GM13977 (cell line): Measurements from ENCODE around the gene ATG16L2.

Source experiments
- DNase-seq: peaks from one replicate; pipeline ENCODE4 v3.0.0; 2012; ENCODE audit warnings: low spot score
- in situ Hi-C: fragments of 300-500 bp; cut with MboI; formaldehyde crosslinking; loops from one replicate; pipeline ENCODE4 v1.12.0; 2022; ENCODE audit warnings: low sequenced_read_pairs, low pct_unique_long_range_greater_than_20kb, mixed read lengths, inconsistent platforms; ENCODE audit not compliant: unreplicated experiment
- TF ChIP-seq, protein P1 (sequence below): IDR thresholded peaks from 2 replicates; pipeline ENCODE4 v1.5.1; 2012; ENCODE audit warnings: mild to moderate bottlenecking, control low read depth; ENCODE audit not compliant: insufficient read depth; ENCODE audit errors: extremely low read depth, missing control alignments

The ATG16L2 gene

DNA sequence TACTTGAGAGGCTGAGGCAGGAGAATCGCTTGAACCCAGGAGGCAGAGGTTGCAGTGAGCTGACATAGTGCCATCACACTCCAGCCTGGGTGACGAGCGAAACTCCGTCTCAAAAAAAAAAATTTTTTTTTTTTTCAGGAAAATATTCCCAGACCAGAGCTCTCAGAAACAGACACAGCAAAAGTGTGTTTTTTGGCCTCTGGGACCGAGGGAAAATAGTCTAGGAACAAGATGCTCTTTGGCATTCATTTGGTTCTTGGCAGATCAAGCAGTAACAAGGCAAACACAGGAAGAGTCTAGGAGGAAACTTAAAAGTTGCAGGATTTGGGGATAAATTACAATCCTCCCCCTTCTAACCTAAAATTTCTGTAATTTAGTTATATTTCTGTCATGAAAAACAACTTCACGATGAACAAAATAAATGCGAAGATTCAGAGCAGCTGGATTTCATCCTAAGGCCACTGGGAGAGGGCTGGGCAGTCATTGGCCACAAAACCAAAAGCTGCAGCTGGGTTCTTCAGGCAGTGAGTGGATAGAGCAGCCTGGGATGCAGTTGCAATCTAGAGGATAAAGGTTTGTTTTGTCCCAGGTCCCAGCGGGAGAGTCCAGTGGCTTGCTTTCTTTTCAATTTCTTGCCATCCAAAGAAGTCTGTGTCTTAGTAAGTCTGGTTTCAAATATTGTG, 19.7 kb downstream of the ATG16L2 start:
- TF ChIP-seq, protein P1, sequence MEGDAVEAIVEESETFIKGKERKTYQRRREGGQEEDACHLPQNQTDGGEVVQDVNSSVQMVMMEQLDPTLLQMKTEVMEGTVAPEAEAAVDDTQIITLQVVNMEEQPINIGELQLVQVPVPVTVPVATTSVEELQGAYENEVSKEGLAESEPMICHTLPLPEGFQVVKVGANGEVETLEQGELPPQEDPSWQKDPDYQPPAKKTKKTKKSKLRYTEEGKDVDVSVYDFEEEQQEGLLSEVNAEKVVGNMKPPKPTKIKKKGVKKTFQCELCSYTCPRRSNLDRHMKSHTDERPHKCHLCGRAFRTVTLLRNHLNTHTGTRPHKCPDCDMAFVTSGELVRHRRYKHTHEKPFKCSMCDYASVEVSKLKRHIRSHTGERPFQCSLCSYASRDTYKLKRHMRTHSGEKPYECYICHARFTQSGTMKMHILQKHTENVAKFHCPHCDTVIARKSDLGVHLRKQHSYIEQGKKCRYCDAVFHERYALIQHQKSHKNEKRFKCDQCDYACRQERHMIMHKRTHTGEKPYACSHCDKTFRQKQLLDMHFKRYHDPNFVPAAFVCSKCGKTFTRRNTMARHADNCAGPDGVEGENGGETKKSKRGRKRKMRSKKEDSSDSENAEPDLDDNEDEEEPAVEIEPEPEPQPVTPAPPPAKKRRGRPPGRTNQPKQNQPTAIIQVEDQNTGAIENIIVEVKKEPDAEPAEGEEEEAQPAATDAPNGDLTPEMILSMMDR, result no peak
- in situ Hi-C loops, result loop anchor here (10.0 kb wide), 1 partner anchor 341 kb away; no protein-coding TSS in a partner anchor
- no peak for DNase-seq

DNA sequence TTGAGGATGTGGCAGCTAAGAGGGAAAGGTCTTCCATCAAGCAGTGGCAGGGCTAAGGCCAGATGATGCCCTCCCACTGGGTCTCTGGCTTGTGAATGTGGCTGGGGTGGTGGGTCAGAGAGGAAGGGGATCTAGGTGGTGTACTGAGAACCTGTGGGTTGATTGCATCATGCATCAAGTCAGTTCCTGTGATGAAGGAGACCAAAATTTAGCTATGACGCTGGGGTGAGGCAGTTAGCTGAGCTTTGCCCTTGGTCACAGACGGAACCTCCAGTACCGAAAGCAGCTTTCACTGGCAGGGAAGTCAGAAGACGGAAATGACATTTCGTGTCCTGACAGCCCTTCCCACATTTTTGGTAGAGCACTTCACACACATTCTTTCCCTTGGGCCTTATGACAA, 20.7 kb downstream of the ATG16L2 start:
- no peak for DNase-seq
- TF ChIP-seq, protein P1, result no peak
- in situ Hi-C loops, result loop anchor here (10.0 kb wide), 1 partner anchor 340 kb away; no protein-coding TSS in a partner anchor

DNA sequence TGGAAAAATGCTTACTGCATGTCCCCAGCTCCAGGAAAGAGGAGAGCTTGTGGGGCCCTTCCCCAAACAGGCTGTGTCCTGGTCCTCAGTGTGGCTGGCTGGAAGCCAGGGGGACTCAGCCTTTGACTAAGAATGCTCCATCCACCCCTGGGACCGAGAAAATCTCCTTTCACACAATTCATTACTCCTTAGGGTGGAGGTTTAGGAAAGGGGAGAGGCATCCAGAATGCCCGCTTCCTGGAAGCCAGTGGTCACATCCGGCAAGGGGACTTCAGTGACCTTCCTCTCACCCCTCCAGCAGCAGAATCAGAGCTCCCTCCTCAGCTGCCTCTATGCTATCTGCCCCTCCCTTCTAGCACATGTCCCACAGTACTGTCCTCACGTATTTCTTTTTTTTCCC, 21.9 kb downstream of the ATG16L2 start:
- TF ChIP-seq, protein P1, result no peak
- no peak for DNase-seq
- in situ Hi-C loops, result loop anchor here (10.0 kb wide), 1 partner anchor 339 kb away; no protein-coding TSS in a partner anchor

DNA sequence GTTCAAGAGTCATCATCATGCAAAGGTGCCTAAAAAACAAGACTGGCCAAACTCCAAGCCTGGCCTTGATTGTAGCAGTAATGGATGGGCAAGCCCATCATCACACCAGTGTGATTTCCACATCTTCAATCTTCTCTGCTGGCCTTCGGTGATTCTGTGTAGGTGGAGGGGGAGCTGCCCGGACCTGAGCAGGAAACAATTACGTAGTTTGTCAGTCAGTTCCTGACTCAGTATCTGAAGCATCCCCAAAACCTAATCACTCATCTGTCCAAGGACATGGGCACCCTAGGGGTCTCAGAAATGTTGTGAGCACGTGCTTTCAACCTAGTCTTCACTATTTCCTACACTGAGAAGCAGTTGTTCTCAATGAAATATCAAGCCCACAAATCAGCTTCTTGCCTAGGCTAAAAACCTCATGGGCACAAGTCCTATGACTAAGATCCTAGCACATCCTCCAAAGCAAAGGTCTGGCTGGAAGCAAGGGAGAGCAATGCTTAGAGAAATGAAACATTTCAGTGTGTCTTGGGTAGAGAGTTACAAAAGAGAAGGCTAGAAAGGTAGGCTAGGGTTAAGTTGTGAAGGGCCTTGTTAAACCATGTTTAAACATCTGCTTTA, 24.6 kb downstream of the ATG16L2 start:
- in situ Hi-C loops, result loop anchor here (10.0 kb wide), 1 partner anchor 336 kb away; no protein-coding TSS in a partner anchor
- TF ChIP-seq, protein P1, result no peak
- DNase-seq, result no peak

DNA sequence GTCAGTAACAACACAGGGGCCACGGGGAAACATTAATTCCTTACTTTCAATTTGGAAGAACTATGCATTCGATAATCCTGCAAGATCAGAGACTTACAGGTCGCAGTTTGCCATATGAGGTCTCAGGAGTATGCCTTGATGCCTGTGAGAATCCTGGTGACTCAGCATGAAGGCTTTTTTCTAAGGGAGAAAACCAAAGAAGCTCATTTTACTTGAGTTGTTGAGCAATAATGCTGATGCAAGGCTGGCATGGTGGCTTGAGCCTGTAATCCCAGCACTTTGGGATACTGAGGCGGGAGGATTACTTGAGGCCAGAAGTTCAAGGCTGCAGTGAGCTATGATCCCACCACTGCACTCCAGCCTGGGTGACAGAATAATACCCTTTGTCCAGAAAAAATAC, 26.6 kb downstream of the ATG16L2 start:
- TF ChIP-seq, protein P1, result no peak
- no peak for DNase-seq
- in situ Hi-C loops, result no loop called here

DNA sequence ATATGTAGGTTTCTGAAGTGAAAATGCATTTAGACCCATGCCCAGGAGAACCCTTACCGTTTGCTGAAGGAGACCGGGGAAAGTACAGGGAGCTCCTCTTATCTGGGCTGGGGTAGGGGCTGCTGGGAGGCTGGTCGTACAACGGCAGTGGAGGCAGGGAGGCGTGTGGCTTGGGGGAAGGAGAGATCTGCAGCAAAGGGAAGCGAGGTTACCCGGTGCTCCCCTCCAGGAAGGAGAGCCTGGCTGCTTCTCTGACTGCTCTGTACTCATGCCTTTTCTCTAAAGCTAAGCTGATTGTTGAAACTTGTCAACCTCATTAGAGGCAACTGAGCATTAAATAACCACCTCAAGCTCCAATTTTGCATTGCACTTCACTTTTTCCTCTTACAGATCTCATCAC, 27.2 kb downstream of the ATG16L2 start:
- TF ChIP-seq, protein P1, result no peak
- in situ Hi-C loops, result no loop called here

More for the DNA sequence above, 27.2 kb downstream of the ATG16L2 start:
- no peak for DNase-seq
